NCI-H1048 (cell line): ENCODE measurements around the gene RAP2C.
"Not testable (repeated sequence)": the region's sequence is repeated elsewhere in the genome, so short reads cannot be mapped to it uniquely, and the experiment has no call there.

Source experiments
- DNase-seq: peaks from one replicate; lab custom pipeline; 2025; lab: John Stamatoyannopoulos, UW

Gene RAP2C

DNA sequence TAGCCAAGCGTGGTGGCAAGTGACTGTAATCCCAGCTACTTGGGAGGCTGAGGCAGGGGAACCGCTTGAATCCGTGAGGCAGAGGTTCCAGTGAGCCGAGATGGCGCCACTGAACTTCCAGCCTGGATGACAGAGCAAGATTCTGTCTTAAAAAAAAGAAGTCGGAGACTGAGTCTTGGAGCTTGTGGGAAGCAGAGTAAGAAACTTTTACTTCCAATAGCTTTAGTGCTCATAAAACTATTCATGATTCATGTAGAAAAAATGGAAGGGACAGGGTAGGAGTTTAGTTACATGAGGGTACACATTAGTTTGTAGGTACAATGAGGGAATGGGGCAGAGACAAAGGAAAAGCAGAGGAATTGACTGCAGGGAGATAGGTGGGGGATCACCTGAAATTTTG is 19.3 kb downstream of the RAP2C start:
- DNase-seq = no peak

DNA sequence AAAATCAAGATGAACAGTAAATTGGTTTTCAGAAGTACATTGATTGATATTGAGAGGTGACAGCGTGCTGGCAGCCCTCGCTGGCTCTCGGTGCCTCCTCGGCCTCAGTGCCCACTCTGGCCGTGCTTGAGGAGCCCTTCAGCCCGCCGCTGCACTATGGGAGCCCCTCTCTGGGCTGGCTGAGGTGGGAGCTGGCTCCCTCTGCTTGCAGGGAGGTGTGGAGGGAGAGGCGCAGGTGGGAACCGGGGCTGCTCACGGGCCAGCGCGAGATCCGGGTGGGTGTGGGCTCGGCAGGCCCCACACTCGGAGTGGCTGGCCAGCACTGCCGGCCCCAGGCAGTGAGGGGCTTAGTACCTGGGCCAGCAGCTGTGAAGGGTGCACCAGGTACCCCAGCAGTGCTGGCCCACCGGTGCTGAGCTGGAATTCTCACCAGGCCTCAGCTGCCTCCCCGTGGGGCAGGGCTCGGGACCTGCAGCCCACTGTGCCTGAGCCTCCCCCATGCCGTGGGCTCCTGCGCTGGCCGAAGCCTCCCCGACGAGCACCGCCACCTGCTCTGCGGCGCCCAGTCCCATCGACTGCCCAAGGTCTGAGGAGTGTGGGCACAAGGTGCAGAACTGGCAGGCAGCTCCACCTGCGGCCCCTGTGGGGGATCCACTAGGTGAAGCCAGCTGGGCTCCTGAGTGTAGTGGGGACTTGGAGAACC is 25.2 kb downstream of the RAP2C start:
- no peak for DNase-seq

DNA sequence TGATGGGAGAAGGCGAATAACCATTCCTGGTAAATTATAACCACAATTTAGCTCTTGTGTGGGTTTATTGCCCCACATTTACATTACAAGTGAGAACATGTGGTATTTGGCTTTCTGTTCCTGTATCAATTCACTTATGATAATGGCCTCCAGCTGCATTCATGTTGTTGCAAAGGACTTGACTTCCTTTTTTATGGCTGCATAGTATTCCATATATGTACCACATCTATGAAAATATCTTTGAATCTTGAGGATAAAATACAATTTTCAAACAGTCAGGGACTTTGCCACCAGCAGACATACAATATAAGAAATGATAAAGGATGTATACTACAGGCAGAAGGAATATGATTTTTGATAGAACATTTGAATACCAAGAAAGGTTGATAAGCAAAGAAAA is 27.3 kb downstream of the RAP2C start:
- DNase-seq = no peak

DNA sequence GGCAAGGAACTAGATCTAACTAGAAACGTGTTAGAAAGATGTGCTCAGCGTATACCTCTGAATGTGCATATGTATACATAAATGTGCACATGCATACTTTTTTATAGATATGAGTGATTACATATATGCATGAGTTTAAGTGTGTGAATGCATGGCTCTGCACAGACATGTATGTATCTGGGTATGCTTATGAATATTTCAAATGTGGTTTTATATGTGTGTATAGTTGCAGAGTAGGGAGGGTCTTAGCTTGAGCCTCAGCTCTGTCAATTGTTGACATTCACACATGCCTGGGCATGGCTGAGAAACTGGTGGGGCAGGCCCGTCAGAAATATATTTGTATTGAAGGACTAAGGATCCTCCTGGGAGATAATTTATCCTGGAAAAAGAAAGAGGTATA is 31.1 kb downstream of the RAP2C start:
- no peak for DNase-seq

DNA sequence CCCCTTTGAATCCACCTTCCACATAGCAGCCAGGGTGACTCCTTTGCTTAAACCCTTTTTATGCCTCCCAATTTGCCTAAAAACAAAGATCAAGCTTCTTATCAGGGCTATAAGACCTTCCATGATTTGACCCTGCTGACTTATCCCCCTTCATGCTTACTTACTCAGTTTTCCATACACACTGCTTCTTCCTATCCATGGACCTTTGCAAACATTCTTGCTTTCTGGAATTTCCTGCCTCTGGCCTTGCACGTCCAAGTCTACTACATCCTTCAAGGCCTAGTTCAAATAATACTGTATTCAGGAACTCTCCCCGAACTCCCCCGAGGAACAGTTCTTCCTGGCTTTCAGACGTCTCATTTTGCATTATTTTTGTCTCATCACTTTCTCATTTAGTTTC is 31.8 kb downstream of the RAP2C start:
- DNase-seq = no peak

DNA sequence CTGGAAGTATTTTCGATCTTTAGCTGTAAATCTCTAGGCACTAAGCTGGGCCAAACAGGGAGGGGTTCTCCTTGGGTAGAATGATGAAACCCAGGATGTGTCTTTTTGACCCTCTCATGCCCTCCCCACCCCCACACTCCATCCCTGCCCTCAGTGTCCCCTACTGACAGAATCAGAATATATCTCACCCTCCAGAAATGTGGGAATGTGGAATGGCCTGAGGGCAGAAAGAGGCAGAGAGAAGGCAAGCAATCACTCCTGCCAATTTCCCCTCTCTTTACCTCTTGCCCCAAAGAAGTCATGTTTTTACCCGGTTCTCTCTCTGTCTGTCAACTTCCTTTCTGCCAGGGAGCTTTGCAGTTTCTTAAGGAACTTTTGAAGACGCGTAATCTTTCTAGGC is 34.4 kb downstream of the RAP2C start:
- no peak for DNase-seq

DNA sequence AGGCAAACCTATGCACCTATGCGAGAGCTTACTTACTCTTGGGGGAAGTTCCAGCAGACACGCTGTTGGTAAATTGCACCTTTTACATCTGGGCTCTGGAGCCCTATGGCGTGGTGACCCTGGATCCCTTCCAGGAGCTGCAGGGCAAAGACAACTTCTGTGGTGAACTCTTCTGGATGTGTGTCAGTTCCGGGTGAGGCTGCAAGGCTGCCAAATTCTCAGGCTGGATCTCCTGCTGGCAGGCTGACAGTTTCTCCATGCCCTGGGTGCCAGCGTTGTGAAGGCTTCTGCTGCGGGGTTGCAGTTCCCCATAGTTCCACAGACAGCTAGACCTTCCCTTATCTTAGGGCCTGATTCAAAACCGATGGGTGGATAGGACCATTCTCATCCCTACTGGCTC is 37.9 kb downstream of the RAP2C start:
- DNase-seq = no peak

DNA sequence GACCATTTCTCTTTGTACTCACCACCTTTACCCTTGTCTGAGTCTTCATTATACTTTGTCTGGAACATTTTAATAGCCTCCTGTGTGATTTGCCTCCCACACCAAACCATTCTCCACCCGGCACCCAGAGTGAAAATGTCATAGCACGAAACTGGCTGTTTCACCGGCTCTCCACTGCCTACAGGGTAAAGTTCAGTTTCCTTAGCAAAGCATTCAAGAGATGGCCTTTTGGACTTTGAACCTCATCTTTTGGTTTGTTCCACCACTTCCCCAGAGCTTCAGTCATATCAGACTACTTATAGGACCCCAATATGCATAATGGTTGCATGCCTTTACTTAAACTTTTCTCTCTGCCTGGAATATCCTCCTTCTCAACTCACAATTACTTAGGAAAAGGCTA is 38.3 kb downstream of the RAP2C start:
- DNase-seq = no peak

DNA sequence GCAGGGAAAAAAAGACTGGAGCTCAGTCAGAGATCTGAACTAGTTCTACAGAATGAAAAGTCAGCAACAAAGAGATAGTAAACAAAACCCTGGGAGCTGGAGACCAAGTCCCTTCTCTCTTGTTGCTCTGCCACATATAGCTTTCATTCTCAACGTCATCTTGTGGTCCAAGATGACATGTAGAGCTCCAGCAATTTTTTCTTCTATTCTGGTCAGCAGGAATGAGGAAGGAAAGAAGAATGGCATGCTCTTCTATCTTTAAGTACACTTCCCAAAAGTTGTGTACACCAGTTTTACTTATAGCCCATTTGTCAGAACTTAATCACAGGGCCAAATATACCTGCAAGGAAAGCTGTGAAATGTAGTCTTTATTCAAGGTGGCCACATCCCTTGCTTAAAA is 45.6 kb downstream of the RAP2C start:
- DNase-seq = no peak

DNA sequence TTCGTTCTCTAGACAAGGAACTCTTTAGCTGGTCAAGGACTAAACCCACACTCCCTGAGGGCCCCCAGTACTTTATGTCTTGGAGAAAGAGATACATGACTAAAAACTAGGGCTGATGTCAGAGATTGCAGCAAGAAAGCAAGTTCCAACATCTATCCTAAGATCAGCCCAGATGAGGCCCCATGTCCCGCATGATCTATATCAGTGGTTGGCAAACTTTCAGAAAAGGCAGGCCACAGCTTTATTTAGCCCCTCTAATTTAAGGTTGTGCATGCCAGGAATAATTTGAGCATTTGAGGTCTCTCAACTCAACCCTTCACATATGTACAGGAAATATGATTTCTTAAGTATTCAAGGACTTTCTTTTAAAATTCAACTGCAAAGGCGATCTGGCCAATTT is 47.4 kb downstream of the RAP2C start:
- no peak for DNase-seq

DNA sequence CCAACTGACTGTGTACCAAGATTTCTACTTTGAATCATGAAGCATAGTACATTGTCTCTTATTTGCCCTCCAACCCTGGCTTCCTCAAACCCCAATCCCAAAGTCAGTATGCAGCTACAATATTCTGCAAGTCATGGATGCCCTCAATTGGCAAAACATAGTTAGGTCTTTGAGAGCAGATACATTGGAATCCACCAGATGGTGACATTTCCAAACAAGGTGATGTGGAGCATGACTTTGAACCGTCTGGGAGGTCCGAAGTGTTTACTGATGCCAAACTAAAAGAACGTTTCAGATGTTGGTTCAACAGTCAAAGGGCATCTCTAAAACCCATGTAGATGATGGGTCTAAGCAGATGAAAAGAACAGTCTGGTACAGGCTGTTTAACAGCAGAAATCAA is 47.8 kb downstream of the RAP2C start:
- DNase-seq = no peak

DNA sequence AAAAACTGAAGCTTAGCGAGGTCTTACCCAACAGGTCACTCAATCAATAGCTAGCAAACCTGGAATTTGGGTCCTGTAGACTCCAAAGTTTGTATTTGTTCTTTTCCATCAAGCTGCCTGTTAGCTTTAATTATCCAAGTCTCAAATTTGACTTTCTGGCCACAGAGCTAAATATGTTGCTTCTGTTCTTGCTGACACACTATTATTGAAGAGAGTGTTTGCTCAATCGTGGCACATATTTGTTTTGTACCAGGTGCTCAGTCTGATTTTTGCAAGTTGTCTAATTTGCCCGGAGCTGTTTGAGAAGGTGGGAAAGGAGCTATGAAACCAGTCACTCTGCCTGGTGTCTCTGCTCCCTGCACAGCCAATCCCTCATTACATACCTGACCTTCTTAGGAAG is 49.7 kb downstream of the RAP2C start:
- DNase-seq = no peak

DNA sequence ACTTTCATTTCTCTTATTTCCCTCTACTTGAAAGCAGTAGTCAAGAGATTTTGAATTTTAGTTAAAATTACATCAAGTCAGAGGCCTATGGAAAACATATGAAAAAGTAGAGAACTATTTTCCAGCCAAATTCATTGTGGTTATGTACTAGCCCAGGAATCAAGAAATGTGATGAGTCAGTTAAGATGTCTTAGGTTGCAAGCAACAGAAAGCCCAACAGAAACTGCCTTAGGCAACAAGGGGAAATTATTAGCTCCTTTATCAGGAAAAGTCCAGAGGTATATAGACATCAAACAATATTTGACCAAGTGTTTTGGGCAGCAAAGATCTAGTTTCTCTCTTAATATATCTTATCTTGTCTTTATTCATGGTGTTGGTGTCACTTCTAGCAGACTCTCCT is 53.6 kb downstream of the RAP2C start:
- DNase-seq = no peak

DNA sequence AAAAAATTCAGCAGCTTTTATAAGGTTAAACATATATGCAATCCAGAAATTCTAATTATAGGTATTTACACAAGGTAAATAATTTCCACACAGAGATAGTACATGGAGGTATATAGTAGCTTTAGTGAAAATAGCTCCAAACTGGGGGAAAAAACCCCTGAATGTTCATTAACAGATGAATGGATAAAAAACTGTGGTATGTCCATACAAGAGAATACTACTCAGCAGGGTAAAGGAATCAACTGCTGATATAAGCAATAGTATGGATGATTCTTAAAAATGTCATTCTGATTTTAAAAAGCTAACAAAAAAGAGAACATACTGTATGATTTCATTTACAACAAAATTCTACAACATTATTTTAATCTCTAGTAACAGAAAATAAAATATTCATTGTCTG is 54.2 kb downstream of the RAP2C start:
- DNase-seq = no peak

DNA sequence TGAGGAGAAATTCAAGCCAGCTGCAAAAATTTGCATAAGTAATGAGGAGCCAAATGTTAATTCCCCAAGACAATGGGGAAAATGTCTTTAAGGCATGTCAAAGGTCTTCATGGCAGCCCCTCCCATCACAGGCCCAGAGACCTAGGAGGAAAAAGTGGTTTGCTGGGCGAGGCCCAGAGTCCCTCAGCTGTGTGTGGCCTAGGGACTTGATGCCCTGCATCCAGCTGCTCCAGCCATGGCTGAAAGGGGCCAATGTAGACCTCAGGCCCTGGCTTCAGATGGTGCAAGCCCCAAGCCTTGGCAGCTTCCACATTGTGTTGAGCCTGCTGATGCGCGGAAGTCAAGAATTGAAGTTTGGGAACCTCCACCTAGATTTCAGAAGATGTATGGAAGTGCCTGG is 56.2 kb downstream of the RAP2C start:
- DNase-seq = not testable (repeated sequence)

DNA sequence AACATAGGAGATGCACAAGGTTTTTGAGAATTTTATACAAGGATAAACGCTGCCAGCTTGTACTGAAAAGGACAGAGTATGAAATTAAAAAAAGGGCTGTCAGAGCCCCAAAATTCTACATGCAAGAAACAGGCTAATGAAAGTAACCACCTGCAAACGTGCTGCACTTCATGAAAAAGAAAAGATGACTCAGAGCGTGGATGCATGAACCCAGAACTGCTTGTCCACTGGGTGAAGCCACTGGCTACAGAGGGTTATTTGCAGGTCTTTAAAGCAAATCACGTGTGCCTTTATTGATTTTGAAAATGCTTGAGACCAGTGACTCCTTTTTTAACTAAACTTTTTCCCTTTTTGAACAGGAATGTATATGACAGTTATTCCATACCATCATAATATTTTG is 66.1 kb downstream of the RAP2C start:
- DNase-seq = no peak
